Epithelial cell of esophagus (primary cell): ENCODE measurements around the gene SSBP3.

Source experiments
- DNase-seq: peaks from one replicate; pipeline ENCODE4 v3.0.0; 2010; ENCODE audit warnings: low read depth
- H3K4me3 ChIP-seq: 2 replicates; pipeline ENCODE4 v1.5.1; 2011; ENCODE audit warnings: mild to moderate bottlenecking, low read length, control low read depth
- CTCF ChIP-seq: IDR thresholded peaks from 2 replicates; pipeline ENCODE4 v1.5.1; 2011; ENCODE audit warnings: low read depth, mild to moderate bottlenecking, low read length, control low read depth, inconsistent platforms; ENCODE audit not compliant: insufficient read depth; ENCODE audit errors: missing control alignments

The SSBP3 gene

GRCh38 chr1:54265126-54265525 is 141.1 kb downstream of the SSBP3 start:
- TF ChIP-seq CTCF, result no peak
- H3K4me3 ChIP-seq, result no peak overlapping the region
- no peak for DNase-seq

- no peak overlapping the region for H3K4me3 ChIP-seq
- no peak for TF ChIP-seq CTCF
- no peak for DNase-seq
These were observed 142.5 kb downstream of the SSBP3 start for GRCh38 chr1:54263601-54264226.

GRCh38 chr1:54262244-54262643 is 143.9 kb downstream of the SSBP3 start:
- no peak for DNase-seq
- no peak overlapping the region for H3K4me3 ChIP-seq
- no peak for TF ChIP-seq CTCF

- DNase-seq, result no peak
- H3K4me3 ChIP-seq, result no peak overlapping the region
- no peak for TF ChIP-seq CTCF
These were observed 145.4 kb downstream of the SSBP3 start for GRCh38 chr1:54260810-54261209.

GRCh38 chr1:54259546-54260140 is 146.6 kb downstream of the SSBP3 start:
- no peak for DNase-seq
- H3K4me3 ChIP-seq, result no peak overlapping the region
- TF ChIP-seq CTCF, result no peak

- no peak overlapping the region for H3K4me3 ChIP-seq
- TF ChIP-seq CTCF, result no peak
- no peak for DNase-seq
These were observed 148.3 kb downstream of the SSBP3 start for GRCh38 chr1:54257876-54258275.

GRCh38 chr1:54257346-54257620 is 148.9 kb downstream of the SSBP3 start:
- no peak for DNase-seq
- H3K4me3 ChIP-seq, result no peak overlapping the region
- no peak for TF ChIP-seq CTCF
